COLO829 (cell line): ENCODE measurements around the gene RFX1.
"Not testable (repeated sequence)": the region's sequence is repeated elsewhere in the genome, so short reads cannot be mapped to it uniquely, and the experiment has no call there.

Source experiments
- DNase-seq: peaks from one replicate; pipeline ENCODE4 v3.0.0; 2012; ENCODE audit warnings: low spot score

RFX1 gene

GRCh38 chr19:14026652-14027192 lies 20.6 kb upstream of the RFX1 start:
- DNase-seq = not testable (repeated sequence)

GRCh38 chr19:14023404-14024235 lies 17.5 kb upstream of the RFX1 start:
- no peak for DNase-seq

GRCh38 chr19:14022469-14022868 lies 16.3 kb upstream of the RFX1 start:
- no peak for DNase-seq

GRCh38 chr19:14021474-14021873 lies 15.4 kb upstream of the RFX1 start:
- no peak for DNase-seq

GRCh38 chr19:14019739-14020138 lies 13.6 kb upstream of the RFX1 start:
- not testable (repeated sequence) for DNase-seq

GRCh38 chr19:14019100-14019499 lies 13.0 kb upstream of the RFX1 start:
- DNase-seq = no peak

GRCh38 chr19:14015524-14016035 lies 9.5 kb upstream of the RFX1 start:
- DNase-seq = no peak

- DNase-seq = no peak
Measured at GRCh38 chr19:14012378-14012915, 6.3 kb upstream of the RFX1 start.

- no peak for DNase-seq
Measured at GRCh38 chr19:14006766-14007562, 844 bp upstream of the RFX1 start.

- DNase-seq = peak; percentile 48
Measured at GRCh38 chr19:14005349-14006084, 603 bp downstream of the RFX1 start.

- no peak for DNase-seq
Measured at GRCh38 chr19:14004619-14005348, 1.3 kb downstream of the RFX1 start.

- no peak for DNase-seq
Measured at GRCh38 chr19:14003251-14004055, 2.7 kb downstream of the RFX1 start.

GRCh38 chr19:14002571-14003250 lies 3.4 kb downstream of the RFX1 start:
- no peak for DNase-seq

- no peak for DNase-seq
Measured at GRCh38 chr19:14000691-14001375, 5.3 kb downstream of the RFX1 start.

GRCh38 chr19:13999085-13999484 lies 7.0 kb downstream of the RFX1 start:
- DNase-seq = no peak

GRCh38 chr19:13998426-13998825 lies 7.7 kb downstream of the RFX1 start:
- DNase-seq = no peak

- DNase-seq = no peak
Measured at GRCh38 chr19:13997631-13997962, 8.5 kb downstream of the RFX1 start.

- DNase-seq = no peak
Measured at GRCh38 chr19:13996928-13997630, 9.0 kb downstream of the RFX1 start.
